RKO (cell line): Measurements from ENCODE around the gene SIDT2.
"Not testable (repeated sequence)": the region's sequence is repeated elsewhere in the genome, so short reads cannot be mapped to it uniquely, and the experiment has no call there.

ENCODE experiments used
- DNase-seq: peaks from one replicate; pipeline ENCODE4 v3.0.0-alpha.2; 2016; ENCODE audit warnings: low spot score

Gene SIDT2

DNA sequence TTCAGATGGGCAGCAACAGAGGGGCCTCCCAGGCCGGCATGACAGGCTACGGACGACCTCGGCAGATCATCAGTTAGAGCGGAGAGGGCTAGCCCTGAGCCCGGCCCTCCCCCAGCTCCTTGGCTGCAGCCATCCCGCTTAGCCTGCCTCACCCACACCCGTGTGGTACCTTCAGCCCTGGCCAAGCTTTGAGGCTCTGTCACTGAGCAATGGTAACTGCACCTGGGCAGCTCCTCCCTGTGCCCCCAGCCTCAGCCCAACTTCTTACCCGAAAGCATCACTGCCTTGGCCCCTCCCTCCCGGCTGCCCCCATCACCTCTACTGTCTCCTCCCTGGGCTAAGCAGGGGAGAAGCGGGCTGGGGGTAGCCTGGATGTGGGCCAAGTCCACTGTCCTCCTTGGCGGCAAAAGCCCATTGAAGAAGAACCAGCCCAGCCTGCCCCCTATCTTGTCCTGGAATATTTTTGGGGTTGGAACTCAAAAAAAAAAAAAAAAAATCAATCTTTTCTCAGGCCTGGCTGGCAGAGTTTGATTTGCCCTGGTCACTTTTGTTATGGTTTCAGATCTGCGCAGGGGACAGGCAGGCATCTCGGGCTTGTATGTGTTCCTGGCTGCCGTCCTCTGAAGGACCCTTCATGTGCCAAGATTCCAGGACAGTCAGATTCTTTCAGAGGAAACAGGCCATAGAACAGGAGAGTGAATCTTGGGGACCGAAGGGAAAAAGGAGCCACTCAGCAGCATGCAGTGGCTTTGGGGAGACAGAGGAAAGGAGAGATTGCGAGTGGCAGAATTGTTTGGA lies 25.9 kb downstream of the SIDT2 start:
- DNase-seq, result no peak

DNA sequence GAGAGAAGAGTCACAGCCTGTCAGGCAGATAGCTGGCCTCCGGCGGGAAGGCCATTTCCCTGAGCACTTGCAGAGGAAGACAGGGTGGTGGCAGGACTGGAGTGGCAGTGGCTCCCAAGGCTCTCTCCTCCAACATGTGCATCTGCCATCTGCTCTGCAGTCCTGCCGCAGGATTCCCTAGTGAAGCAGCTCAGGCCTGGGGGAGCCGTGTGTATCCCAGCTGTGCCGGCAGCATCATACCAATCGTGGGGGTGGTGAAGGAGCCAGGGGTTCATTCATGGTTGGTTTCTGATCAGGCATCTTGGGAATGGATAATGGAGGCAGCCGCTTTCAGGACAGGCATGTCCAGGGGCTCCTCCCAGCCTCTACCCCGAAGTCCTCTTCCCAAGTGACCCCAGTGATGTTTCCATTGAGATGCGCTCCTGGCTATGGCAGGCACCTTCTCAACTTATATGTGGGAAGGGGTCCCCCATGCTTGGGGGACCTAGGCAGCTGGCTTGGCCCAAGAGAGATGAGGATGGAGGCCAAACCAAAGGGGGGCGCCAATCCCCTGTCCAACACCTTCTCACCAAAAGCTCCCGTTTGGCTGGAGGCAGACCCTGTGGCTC lies 26.8 kb downstream of the SIDT2 start:
- DNase-seq, result no peak

DNA sequence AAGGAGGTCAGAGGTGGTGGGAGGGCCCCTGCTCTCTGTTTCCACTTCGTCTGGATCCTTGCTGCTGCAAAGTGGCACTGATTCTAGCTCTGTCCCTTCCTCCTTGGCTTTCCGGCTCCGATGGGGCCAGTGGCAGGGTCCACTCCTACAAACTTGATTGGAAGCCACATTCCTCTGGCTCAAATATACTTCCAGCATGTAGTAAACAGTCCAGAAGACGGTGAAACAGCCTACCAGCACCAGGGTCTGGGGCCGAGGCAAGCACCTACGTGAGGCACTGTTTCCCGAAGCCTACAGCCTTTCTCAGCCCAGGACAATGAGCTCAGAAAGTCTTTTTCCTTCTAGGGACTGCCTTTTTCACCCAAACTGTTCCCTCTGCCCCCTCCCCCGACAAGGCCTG lies 27.6 kb downstream of the SIDT2 start:
- not testable (repeated sequence) for DNase-seq

DNA sequence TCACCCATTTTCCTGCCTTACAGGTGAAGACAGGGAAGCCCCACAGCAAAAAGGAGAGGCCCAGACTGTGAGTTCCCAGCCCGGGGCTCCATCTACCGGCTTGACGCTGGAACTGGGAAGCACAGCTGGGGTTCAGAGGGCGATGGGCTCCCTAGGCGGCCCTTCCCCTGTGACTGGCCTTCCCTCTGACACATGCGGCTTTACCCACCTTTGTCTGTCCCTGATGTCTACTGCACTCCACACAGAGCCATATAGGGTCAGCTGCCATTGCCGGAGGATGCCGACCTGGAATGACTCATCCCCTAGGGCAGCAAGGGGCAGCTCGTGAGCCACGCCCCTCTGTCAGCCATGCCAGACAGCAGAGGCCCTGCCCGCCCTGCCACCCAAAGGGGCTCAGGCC lies 28.3 kb downstream of the SIDT2 start:
- not testable (repeated sequence) for DNase-seq

DNA sequence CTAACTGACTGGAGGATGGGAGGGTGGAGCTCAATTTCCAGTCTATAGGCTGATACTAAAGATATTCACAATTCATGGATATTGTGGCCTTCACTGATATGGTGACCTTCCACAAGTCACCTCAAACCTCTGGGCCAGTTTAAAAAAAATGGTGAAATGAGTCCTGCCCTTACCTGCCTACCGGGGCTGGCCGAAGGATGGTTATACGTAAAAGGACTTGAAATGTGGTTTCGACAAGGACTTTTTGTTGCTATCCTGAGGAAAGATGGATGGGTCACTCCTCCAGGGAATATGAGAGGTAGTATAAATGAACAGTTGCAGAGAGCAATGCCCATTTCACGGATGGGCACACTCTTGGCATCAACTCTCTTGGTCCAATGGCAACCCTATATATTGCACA lies 28.9 kb downstream of the SIDT2 start:
- not testable (repeated sequence) for DNase-seq

DNA sequence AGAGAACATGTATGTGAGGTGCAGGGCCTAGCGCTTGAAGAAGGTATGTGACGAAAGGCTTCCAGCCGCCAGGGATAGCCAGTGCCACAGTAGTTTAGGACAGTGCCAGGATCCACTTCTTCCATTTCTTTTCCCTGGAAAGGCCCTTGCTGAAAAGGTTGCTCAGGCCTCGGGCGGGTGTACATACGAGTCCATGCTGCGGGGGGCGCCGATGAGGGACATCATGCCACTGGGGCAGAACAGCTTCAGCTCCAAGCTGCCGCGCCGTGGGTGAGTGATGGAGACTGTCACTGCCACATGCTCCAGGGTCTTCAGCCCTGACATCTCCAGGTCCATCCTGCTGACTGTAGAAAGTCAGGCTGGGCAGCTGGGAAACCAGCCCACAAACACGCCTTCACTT lies 30.2 kb downstream of the SIDT2 start:
- not testable (repeated sequence) for DNase-seq

DNA sequence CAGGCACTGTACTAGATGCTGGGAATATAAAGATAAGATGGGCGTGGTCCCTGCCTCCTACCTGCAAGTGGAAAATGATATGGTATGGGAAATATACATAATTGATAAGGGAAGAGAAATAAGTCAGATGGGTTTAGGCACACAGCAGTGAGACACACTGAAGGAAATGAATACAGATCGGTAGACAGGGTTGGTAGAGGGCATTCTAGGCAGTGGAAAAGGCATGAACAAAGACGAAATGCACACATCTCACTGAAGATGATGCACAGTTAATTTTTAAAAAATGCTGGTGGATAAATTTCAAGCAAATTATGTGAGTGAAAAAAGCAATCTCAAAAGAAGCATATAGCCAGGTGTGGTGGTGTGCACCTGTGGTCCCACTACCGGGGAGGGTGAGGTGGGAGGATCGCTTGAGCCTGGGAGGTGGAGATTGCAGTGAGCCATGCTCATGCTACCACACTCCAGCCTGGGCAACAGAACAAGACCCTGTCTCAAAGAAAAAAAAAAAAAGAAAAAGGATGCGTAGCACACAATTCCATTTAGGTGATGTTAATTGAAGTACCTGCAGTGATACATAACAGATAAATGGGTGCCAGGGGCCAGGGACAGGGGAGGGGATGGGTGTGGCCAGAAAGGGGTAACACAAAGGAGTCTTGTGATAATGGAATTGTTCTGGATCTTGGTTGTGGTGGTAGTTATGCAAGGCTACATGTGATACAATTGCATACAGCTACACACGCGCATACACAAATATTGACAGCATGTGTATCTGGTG lies 31.0 kb downstream of the SIDT2 start:
- DNase-seq, result not testable (repeated sequence)

DNA sequence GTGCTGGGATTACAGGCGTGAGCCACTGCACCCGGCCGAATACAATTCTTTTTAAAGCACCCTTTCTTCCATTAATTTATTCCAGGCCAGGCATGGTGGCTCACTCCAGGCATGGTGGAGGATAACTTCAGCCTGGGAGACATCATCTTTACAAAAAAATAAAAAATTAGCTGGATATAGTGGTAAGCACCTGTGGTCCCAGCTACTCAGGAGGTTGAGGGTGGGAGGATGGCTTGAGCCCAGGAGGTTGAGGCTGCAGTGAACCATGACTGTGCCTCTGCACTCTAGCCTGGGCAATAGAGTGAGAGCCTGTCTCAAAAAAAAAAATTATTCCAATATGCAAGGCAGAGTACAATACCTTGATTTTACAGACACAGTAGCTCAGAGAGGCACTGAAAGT lies 32.1 kb downstream of the SIDT2 start:
- no peak for DNase-seq

DNA sequence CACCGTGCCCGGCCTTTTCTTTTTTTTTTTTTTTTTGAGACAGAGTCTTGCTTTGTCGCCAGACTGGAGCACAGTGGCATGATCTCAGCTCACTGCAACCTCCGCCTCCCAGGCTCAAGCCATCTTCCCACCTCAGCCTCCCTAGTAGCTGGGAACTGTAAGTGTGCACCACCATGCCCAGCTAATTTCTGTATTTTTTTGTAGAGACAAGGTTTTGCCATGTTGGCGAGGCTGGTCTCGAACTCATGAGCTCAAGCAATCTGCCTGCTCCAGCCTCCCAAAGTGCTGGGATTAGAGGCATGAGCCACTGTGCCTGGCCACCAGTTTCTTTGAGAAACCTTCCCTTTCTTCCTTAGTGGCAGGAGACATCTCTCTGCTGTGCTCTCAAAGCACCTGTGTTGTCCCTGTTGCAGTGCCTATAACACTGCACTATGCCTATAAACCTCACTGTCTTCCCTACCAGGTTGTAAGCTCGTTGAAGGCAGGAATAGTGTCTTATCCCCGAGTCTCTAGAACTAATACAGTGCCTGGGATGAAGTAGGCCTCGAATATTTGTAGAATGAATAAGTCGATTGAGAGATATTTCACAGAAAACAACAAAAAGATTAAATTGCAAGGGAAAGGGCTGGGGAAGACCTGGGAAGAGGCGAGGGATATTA lies 34.3 kb downstream of the SIDT2 start:
- no peak for DNase-seq

DNA sequence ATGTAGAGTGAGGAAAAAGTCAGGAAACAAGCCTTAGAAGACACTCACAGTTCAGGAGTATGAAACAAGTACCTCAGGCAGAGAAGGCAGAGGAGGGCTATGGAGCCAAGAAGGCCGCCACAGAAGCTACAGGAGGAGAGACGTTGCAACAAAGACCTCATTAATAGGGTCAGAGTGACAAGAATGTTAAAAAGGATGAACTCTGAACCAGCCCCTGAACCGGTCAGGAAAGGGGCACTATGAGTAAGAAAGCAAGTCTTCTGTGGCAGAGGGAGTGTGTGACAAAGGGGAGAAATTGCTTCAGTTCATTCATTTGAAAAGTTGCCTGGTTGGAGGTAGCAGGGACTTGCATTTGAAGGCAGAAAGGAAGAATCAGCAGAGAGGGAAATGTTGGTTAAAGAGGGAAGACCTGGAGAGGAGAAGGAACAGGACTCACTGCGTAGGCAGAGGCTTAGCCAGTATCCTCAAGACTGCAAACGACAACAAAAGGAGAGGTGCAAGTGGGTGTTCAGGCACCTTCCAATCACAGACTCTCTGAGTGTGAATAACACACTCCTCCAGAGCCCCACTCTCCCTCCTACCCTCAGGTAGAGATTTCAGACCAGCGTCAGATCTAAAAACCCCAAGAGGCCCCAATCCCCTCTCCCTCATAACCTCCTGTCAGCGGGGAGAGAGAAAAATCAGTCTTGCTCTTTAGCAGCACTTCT lies 36.0 kb downstream of the SIDT2 start:
- DNase-seq, result no peak

DNA sequence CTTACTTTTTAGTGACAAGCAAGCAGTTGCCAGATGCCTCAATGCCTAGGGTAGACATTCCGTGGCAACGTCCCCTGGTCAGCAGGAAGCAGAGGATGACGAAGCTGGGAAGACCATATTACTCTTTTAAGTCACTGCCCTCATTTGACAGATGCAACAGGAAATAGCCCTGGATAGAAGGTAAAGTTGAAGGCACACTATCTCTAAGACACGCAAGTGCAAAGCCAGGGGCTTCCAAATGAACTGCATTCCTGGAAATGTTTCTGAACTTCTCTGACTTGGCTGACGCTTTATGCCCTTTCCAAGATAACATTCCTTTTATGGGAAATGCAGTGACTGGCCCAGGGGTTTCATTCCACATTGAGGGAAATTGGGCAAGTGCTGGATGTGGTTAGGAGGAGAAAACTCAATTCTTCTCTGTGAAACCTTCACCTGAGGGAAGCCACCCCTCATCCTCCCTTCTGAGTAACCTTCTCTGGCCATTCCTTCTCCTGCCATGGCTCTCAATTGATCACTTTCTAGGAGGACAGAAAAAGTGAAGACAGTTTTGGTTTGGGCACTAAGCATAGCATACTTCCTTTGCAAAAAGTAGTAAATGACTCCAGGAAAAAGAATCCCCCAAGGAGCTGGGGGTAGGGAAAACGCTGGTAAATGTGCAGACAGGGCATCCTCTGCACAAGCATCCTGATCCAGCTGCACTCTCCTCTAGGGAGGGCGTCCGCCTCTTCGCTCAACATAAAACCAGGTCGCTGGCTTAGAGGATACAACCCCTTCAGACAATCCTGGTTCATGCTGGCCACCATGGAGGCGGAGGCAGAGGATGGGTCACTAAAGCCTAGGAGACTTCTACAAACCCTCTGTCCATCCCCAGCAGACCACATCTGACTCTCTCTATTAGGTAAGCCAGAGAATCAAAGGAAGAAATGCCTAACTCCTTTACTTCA lies 38.9 kb downstream of the SIDT2 start:
- DNase-seq, result no peak

DNA sequence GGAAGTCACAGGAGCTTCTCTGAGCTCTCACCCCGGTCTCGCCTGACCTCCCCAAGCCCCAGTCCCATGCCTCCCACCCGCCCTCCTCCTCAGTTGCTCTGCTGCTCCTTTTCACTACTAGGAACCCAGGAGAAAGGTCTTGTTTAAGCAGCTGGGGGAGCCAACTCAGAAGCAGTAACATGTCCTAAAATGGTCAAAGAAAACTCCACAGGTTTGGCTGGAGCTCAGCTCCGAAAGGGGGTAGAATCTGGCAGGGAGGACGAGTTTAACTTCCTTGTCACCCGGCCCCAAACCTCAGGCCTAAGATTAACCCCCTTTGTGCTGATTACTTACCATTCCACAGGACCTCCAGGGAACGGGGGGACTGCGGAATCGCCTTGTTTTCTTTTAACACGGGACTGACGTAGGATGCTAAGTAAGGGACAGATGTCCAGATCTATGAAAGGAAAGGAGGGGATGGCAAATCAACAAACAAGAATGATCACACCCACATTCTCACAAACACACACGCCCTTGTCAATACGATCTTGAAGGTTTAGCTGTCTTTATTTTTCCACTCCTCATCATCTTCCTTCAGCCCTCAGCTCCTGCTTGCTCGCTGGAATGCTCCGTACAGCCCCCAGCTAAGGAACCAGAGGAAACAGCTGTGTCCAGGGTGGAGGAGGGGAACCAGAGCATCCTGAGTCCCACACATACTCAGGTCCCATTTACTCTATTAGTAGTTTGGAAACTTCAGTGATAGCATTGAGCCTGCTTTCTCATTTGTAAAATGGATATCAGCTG lies 39.8 kb downstream of the SIDT2 start:
- no peak for DNase-seq

DNA sequence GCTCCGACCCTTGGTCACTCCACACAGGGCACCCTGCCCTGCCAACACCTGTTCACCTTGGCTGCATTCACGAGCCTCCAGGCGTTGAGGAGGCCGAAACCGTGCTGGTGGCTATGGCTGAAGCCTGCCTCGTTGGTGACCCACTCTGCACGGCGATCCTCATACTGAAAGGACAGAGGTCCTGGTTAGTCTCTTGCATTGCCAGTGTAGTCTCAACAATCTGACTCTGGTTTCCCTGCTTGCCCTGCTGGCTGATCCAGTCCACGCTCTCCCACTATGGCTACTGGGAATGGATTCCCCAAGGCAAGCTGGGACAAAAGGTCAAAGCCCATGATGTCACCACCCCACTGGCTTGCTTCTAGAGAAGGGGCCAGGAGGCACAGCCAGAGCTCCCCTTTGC lies 40.5 kb downstream of the SIDT2 start:
- no peak for DNase-seq

DNA sequence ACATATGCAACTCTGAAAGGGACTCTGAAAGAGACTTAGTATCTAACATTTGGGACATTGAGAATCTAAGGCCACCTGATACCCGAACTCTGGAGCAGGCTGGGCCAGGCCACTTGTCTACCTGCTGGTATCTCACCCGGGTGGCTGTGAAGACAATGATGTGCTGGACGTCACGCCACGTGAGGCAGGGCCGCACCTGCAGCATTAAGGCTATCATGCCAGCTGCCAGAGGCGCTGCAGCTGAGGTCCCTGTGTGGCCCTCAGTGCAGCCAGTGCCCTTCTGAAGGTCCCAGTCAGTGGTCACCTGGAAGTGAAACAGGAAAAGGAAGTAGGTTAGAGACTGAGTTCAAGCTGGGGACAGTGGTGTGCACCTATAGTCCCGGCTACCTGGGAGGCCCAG lies 40.9 kb downstream of the SIDT2 start:
- no peak for DNase-seq

DNA sequence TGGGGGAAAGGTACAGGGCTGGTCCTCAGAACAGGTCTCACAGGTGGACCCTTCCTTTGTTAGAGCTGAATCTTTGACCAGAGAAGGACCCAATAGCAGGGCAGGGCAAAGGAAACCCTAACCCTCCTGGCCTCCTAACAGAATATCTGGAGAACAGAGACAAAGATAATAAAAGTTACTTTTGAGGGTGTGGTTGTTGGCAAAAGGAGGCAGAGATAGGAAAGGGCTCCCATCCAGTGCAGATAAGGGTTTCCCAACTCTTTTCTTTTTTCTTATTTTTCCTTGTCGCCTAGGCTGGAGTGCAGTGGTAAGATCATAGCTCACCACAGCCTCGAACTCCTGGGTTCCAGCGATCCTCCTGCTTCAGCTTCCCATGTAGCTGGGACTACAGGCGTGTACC lies 41.5 kb downstream of the SIDT2 start:
- no peak for DNase-seq

DNA sequence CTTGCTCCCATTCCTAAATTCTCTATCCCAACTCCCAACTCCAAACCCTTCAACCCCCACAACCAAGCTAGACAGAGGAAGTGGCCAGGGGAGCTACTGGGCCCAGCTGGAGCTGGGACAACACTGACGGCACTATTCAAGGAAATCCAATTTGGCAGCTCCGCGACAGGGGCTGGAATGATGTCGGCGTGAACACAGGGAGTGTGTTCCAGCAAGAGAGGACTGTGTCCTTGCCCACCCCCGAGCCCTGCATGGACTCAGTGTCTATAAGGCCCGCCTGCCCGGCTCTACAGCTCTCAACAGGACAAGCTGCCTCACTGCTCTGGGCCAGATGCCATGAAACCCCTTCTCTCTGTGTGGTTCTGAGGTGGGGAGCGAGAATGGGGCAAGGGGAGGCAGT lies 42.0 kb downstream of the SIDT2 start:
- DNase-seq, result no peak

DNA sequence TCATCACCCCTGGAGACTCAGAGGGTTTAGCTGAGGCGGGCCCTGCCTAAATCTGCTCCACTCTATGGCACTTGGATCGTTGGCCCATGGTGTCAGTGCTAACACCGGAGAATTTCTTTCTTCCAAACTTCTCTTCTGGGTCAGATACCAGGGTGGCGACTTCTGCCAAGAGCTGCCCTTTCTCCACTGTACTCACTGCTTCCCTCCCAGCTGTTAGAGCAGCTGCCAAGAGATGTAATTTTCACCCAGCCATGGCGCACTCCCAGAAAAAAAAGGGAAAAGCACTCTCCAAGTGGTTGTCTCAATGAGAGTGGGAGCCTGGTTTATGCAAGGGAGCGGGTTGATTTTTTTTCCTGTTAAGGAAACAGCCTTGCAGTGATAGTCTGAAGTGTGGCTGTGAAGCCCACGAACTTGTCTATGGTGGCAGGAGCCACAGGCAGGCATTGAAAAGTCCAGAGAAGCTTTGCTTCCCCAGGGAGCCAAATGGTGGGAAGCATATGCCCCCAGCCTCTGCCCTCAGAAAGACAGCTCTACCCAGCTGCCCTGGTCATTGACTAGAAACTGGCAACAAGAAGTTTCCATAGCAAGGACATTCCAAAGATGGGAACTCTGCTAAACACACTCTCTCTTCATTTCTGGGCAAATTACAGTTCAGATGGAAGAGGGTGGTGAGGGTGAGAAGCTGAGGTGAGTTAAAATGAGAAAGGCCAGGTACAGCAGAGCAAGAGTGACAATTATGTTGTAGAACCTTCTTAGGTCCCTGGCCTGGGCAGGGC lies 42.6 kb downstream of the SIDT2 start:
- no peak for DNase-seq

DNA sequence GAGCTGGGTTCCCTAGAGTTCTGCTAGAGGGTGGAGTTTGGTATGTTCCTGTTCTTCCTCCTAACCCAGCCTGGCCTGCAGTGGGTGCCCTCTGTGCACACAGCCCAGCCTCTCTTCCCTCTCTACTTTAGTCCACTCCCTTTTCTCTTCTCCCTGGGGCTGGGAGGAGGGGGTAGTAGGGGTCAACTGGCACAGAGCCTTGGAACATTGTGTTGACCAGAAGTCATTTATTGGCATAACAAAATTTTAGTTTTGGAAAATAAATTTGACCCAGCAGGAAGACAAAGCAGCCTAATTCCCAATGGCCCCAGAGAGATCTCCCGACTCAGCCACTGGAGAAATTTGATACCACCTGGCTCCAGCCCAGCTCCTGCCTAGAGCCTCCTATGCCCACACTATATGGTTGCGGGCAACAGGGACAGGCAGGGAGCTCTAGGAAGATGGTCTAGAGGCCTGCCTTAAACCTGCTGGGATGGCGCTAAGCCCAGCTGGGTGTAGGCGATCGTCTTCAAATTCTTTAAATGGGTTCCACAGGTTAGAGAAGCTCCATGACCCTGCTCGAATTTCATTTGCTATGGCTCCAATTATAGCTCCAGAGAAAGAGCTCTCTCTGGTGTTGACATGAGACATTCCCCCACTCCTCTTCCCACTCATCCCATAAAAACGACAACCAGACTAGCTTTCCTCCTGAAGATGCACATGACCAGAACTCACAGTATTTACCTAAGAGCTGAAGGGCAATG lies 43.4 kb downstream of the SIDT2 start:
- no peak for DNase-seq
